DOHH2 (cell line): ENCODE results near the gene CMTM2.
"Not testable (repeated sequence)": the region's sequence is repeated elsewhere in the genome, so short reads cannot be mapped to it uniquely, and the experiment has no call there.

ENCODE experiments used
- H3F3A ChIP-seq: fragments of 200-600 bp; sonication (generic), shearing (Covaris generic); 2 replicates; pipeline ENCODE4 v1.6.0; 2016; ENCODE audit warnings: antibody characterized with exemption, mild to moderate bottlenecking; ENCODE audit not compliant: control insufficient read depth, insufficient read depth
- H3K27ac ChIP-seq: fragments of 200-600 bp; sonication (generic); 2 replicates; pipeline ENCODE4 v1.5.1; 2014; ENCODE audit warnings: low read depth, mild to moderate bottlenecking, low read length, moderate library complexity
- H3K27me3 ChIP-seq: fragments of 200-600 bp; sonication (generic); 2 replicates; pipeline ENCODE4 v1.6.1; 2014; ENCODE audit warnings: mild to moderate bottlenecking, low read length, mixed read lengths; ENCODE audit not compliant: control insufficient read depth
- H3K36me3 ChIP-seq: fragments of 200-600 bp; sonication (generic); 2 replicates; pipeline ENCODE4 v1.6.1; 2014; ENCODE audit warnings: mild to moderate bottlenecking, low read length, moderate library complexity, mixed read lengths; ENCODE audit not compliant: control insufficient read depth
- H3K4me1 ChIP-seq: fragments of 200-600 bp; sonication (generic); 2 replicates; pipeline ENCODE4 v1.6.1; 2014; ENCODE audit warnings: mild to moderate bottlenecking, low read length, mixed read lengths; ENCODE audit not compliant: control insufficient read depth
- H3K4me2 ChIP-seq: fragments of 200-600 bp; sonication (generic); 2 replicates; pipeline ENCODE4 v1.6.0; 2014; ENCODE audit warnings: mild to moderate bottlenecking, low read length, moderate library complexity
- H3K4me3 ChIP-seq: fragments of 200-600 bp; sonication (generic); 2 replicates; pipeline ENCODE4 v1.5.1; 2014; ENCODE audit warnings: mild to moderate bottlenecking, low read length, mixed read lengths
- H3K79me2 ChIP-seq: fragments of 200-600 bp; sonication (generic); 2 replicates; pipeline ENCODE4 v1.6.1; 2014; ENCODE audit warnings: mild to moderate bottlenecking, low read length, mixed read lengths; ENCODE audit not compliant: control insufficient read depth
- H3K9me2 ChIP-seq: fragments of 200-600 bp; sonication (generic); replicated peaks from 2 replicates; pipeline ENCODE4 v1.6.1; 2014; ENCODE audit warnings: mild to moderate bottlenecking, low read length, mixed read lengths; ENCODE audit not compliant: control insufficient read depth
- H3K9me3 ChIP-seq: fragments of 200-600 bp; sonication (generic); 2 replicates; pipeline ENCODE4 v1.6.1; 2014; ENCODE audit warnings: antibody characterized with exemption, low read length, mixed read lengths; ENCODE audit not compliant: control insufficient read depth, insufficient read depth
- H4K20me1 ChIP-seq: fragments of 200-600 bp; sonication (generic); 2 replicates; pipeline ENCODE4 v1.6.0; 2014; ENCODE audit warnings: low read depth, mild to moderate bottlenecking, antibody characterized with exemption, low read length, moderate library complexity; ENCODE audit not compliant: control insufficient read depth, insufficient read depth
- CTCF ChIP-seq: fragments of 200-600 bp; sonication (generic); IDR thresholded peaks from one replicate; pipeline ENCODE4 v1.5.1; 2014; ENCODE audit warnings: antibody characterized with exemption, mild to moderate bottlenecking, low read depth, low read length; ENCODE audit not compliant: poor library complexity, severe bottlenecking
- EZH2phosphoT487 ChIP-seq: fragments of 200-600 bp; sonication (generic); IDR thresholded peaks from 2 replicates; pipeline ENCODE4 v1.6.1; 2017; ENCODE audit warnings: borderline replicate concordance, mild to moderate bottlenecking, antibody characterized with exemption, low read length, moderate library complexity, mixed read lengths

CMTM2 gene

DNA sequence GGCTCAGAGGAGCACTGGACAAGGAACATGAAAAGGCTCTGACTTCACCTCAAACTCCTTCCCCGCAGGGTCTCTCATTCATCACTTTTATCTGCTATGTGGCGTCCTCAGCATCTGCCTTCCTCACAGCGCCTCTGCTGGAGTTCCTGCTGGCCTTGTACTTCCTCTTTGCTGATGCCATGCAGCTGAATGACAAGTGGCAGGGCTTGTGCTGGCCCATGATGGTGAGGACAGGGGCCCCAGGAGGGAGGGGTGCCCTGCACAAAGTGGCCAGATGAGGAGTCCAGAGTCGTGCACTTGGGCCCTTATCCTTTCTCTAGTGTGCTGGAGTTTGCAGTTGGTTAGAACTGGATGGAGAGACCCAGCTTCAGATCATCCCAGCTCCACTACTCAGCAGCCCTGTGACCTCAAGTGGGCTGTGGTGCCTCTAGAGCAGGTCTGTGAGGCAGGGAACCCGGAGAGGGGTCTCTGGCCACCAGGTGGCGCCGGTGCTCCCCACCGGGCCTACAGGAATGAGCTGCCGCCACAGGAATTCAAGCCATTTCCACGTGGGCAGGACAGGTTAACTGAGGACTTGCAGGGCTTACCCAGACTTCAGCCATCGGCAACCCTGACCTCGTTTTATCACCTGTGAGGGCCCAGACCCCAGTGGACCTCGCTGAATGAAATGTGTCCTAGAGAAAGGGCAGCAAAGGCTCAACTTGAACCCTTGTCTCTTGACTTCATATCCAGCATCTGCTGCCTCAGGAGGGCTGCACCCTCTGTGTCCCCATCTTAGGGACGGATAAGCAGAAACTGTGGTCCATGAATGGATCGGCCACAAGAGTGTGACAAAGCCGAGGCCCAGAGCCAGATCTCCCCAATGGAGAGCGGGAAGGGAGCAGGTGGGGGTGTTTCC lies 29.2 kb downstream of the CMTM2 start:
- peaks cover 38% of the 10 kb centered on the region for H3K36me3 ChIP-seq
- H3F3A ChIP-seq = peaks cover 10% of the 10 kb centered on the region
- no peaks in the 10 kb centered on the region for H3K9me3 ChIP-seq
- H3K9me2 ChIP-seq = no peaks in the 10 kb centered on the region
- no peak overlapping the region for H3K27ac ChIP-seq
- H3K27me3 ChIP-seq = no peaks in the 10 kb centered on the region
- TF ChIP-seq EZH2phosphoT487 (no peak), CTCF (peak; percentile 97)
- H3K4me1 ChIP-seq = peaks cover 43% of the 10 kb centered on the region
- H3K4me3 ChIP-seq = no peak overlapping the region
- H3K4me2 ChIP-seq = peak overlapping the region; percentile 24; the same call in 1 of the 2 replicates
- H3K79me2 ChIP-seq = peaks cover 13% of the 10 kb centered on the region
- peaks cover 7% of the 10 kb centered on the region; the same call in 1 of the 2 replicates for H4K20me1 ChIP-seq

DNA sequence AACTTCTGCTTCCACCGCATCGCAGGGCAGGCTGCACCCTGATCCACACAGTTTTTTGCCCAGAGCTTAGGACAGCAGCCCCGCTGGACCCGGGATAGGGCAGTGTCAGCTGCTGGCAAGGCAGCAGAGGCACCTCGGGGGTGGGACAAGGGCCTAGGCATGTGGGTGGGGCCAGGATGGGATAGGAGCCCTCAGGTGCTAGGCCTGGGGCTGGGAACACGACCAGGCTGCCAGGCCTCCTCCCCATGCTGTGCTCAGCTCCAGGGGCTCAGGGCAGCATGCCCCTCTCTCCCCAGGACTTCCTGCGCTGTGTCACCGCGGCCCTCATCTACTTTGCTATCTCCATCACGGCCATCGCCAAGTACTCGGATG lies 29.9 kb downstream of the CMTM2 start:
- Histone ChIP-seq H3K4me3 (no peak overlapping the region), H3K9me3 (no peaks in the 10 kb centered on the region), H3K4me2 (no peak overlapping the region), H3K27me3 (no peaks in the 10 kb centered on the region), H3F3A (peaks cover 8% of the 10 kb centered on the region; the same call in 1 of the 2 replicates), H3K79me2 (peaks cover 13% of the 10 kb centered on the region), H3K27ac (no peak overlapping the region), H3K9me2 (no peaks in the 10 kb centered on the region), H4K20me1 (peaks cover 7% of the 10 kb centered on the region; the same call in 1 of the 2 replicates), H3K36me3 (peaks cover 38% of the 10 kb centered on the region), H3K4me1 (peaks cover 36% of the 10 kb centered on the region)
- TF ChIP-seq CTCF (no peak), EZH2phosphoT487 (no peak)

DNA sequence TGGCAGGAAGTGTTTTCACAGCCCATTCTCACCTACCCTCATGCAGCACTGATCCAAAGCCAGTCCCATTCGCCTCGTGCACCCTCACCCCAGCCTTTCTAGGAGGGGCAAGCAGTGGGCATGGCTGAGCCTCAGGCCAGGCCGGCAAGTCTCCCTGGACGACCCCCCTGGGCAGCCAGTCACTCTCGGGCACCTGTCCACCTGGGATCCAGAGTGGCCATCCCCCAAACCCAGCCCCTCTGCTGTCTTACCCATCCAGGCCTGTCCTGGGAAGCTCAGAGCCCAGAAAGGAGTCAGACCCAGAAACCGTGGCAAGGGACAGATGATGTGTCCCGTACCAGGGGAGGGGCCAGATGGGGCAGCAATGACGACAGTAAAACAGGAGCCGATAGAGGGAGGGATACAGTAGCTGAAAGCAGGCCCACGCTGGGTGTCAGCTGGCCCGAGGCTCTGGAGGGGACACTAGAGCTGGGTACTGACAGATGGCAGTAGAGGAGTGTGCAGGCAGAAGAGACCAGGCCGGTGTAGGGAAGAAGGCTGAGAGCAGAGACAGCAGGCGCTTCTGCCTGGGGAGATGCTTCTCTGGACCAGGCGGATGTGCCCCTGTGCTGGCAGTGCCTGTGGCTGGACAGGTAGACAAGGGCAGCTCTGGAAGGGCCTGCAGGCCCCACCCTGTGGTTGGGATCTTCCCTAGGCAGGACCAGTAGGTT lies 31.0 kb downstream of the CMTM2 start:
- peaks cover 8% of the 10 kb centered on the region; the same call in 1 of the 2 replicates for H3F3A ChIP-seq
- H3K9me3 ChIP-seq = no peaks in the 10 kb centered on the region
- no peaks in the 10 kb centered on the region for H3K9me2 ChIP-seq
- H3K27ac ChIP-seq = no peak overlapping the region
- H3K4me1 ChIP-seq = peaks cover 35% of the 10 kb centered on the region
- no peaks in the 10 kb centered on the region for H3K27me3 ChIP-seq
- peaks cover 7% of the 10 kb centered on the region for H4K20me1 ChIP-seq
- TF ChIP-seq CTCF (no peak), EZH2phosphoT487 (no peak)
- H3K4me3 ChIP-seq = no peak overlapping the region
- peaks cover 11% of the 10 kb centered on the region for H3K79me2 ChIP-seq
- peaks cover 38% of the 10 kb centered on the region for H3K36me3 ChIP-seq
- no peak overlapping the region for H3K4me2 ChIP-seq

GRCh38 chr16:66611911-66612310 lies 32.6 kb downstream of the CMTM2 start:
- H3K4me3 ChIP-seq = not testable (repeated sequence)

More at GRCh38 chr16:66611911-66612310, 32.6 kb downstream of the CMTM2 start:
- not testable (repeated sequence) for H3F3A ChIP-seq, H3K27ac ChIP-seq, H3K9me3 ChIP-seq, H3K9me2 ChIP-seq, H3K4me2 ChIP-seq, H3K27me3 ChIP-seq, H3K79me2 ChIP-seq, H4K20me1 ChIP-seq
- Histone ChIP-seq H3K36me3 (peaks cover 38% of the 10 kb centered on the region), H3K4me1 (peaks cover 20% of the 10 kb centered on the region)
